MM.1S (cell line): ENCODE data around the gene GRM1.

Experiments
- EZH2 ChIP-seq: fragments of 300-600 bp; sonication (generic); optimal IDR thresholded peaks from 2 replicates; pipeline ENCODE3; 2017; ENCODE audit warnings: low read depth, mild to moderate bottlenecking, antibody characterized with exemption, low read length, mixed read lengths
- EZH2phosphoT487 ChIP-seq: fragments of 300-600 bp; sonication (generic); IDR thresholded peaks from 2 replicates; pipeline ENCODE4 v1.6.1; 2018; ENCODE audit warnings: antibody characterized with exemption, low read length
- TF ChIP-seq, protein P1 (sequence below): fragments of 300-600 bp; sonication (generic); IDR thresholded peaks from 2 replicates; pipeline ENCODE4 v1.5.1; 2016; ENCODE audit warnings: antibody characterized with exemption, low read length, mixed read lengths

- TF ChIP-seq, protein P1, sequence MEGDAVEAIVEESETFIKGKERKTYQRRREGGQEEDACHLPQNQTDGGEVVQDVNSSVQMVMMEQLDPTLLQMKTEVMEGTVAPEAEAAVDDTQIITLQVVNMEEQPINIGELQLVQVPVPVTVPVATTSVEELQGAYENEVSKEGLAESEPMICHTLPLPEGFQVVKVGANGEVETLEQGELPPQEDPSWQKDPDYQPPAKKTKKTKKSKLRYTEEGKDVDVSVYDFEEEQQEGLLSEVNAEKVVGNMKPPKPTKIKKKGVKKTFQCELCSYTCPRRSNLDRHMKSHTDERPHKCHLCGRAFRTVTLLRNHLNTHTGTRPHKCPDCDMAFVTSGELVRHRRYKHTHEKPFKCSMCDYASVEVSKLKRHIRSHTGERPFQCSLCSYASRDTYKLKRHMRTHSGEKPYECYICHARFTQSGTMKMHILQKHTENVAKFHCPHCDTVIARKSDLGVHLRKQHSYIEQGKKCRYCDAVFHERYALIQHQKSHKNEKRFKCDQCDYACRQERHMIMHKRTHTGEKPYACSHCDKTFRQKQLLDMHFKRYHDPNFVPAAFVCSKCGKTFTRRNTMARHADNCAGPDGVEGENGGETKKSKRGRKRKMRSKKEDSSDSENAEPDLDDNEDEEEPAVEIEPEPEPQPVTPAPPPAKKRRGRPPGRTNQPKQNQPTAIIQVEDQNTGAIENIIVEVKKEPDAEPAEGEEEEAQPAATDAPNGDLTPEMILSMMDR, result no peak
- TF ChIP-seq EZH2, result no peak
- TF ChIP-seq EZH2phosphoT487, result no peak
Measured at GRCh38 chr6:146367061-146367460, 338.2 kb downstream of the GRM1 start.
